ENCODE results near the gene VNN1. TPM values are rescaled to one million over a fixed set of nuclear protein-coding genes. Genes with fewer than 3 reads are reported as not detected.

Gene VNN1
- total and polyA plus RNA-seq, 2 donors (not counting 3 experiments of a cell fraction or from before 2014, with no cell fraction given), result not detected

- Histone ChIP-seq H3K9me3 (replicated peaks; ENCODE audit: control insufficient read depth, insufficient read depth, low read length) (no peaks in the 10 kb centered on the region), H3K27me3 (ENCODE audit: control insufficient read depth in 2 of 2, insufficient read depth in 2 of 2, low read length in 2 of 2) (no peaks in the 10 kb centered on the region), H2AFZ (ENCODE audit: low read depth, low read length) (no peak overlapping the region), H3K27ac (ENCODE audit: insufficient read depth, low read depth, low read length) (no peak overlapping the region), H3K9me1 (replicated peaks; ENCODE audit: control insufficient read depth, extremely low read depth, insufficient read depth, low read length) (no peaks in the 10 kb centered on the region), H3K36me3 (ENCODE audit: control insufficient read depth in 2 of 2, extremely low read depth in 1 of 2, insufficient read depth in 2 of 2, low read length in 2 of 2) (no peaks in the 10 kb centered on the region), H4K20me1 (replicated peaks; ENCODE audit: control insufficient read depth, extremely low read depth, insufficient read depth, low read length) (no peaks in the 10 kb centered on the region), H3K4me3 (replicated peaks in 1 of 3; ENCODE audit: insufficient read depth in 1 of 3, low read depth in 1 of 3, low read length in 3 of 3) (no peak overlapping the region), H3K4me1 (ENCODE audit: control insufficient read depth, extremely low read depth, insufficient read depth, low read length) (no peaks in the 10 kb centered on the region), H3K4me2 (ENCODE audit: insufficient read depth, low read length) (no peak overlapping the region), H3K79me2 (ENCODE audit: control insufficient read depth, insufficient read depth, low read length) (no peaks in the 10 kb centered on the region), H3K9ac (replicated peaks; ENCODE audit: extremely low read depth, insufficient read depth, low read length) (no peak overlapping the region)
- FAIRE-seq (no peak), DNase-seq (ENCODE audit: low read depth, low spot score) (no peak)
- CTCF ChIA-PET, result interaction anchor here (1.0 to 1.6 kb wide), 3 partner anchors 15 to 65 kb away, joined by 3 to 4 read pairs (median 4); partner anchors contain the start of gene SLC18B1
- intact Hi-C loops (cut with micrococcal nuclease) (no loop called here), dilution Hi-C loops (cut with MboI; ENCODE audit: extremely low pct_ligation_motif_present, low sequenced_read_pairs) (no loop called here)
- no TSS peak for BruUV-seq (replicated peaks)
- POLR2A ChIA-PET, result no interaction called here
- TF ChIP-seq FOS (IDR thresholded peaks at IDR 0.05; ENCODE audit: borderline replicate concordance, insufficient read depth, low read length) (no peak), EZH2 (IDR thresholded peaks at IDR 0.05; ENCODE audit: borderline replicate concordance, low read depth, low read length, severe bottlenecking) (no peak), CTCF (IDR thresholded peaks at IDR 0.05; ENCODE audit: extremely low read depth in 1 of 2, insufficient read depth in 1 of 2, low read depth in 1 of 2, low read length in 2 of 2) (peak in 1 of 2 donors; percentile 8), GATA2 (IDR thresholded peaks at IDR 0.05; ENCODE audit: insufficient read depth, insufficient read length, low read depth, low read length) (no peak), JUN (IDR thresholded peaks at IDR 0.05; ENCODE audit: borderline replicate concordance, insufficient read depth, insufficient read length, low read depth) (no peak), POLR2AphosphoS5 (IDR thresholded peaks at IDR 0.05; ENCODE audit: insufficient read depth, low read depth, low read length) (no peak)
These were observed 20.9 kb upstream of the VNN1 start for GRCh38 chr6:132734694-132735236.

Data from endothelial cell of umbilical vein (primary cell).